HG03060 (cell line): Measurements from ENCODE around the gene CDC27.
"Not testable (repeated sequence)": the region's sequence is repeated elsewhere in the genome, so short reads cannot be mapped to it uniquely, and the experiment has no call there.

Experiments used
- ATAC-seq: cut with Tn5 transposase; IDR thresholded peaks from one replicate; pipeline ENCODE4 v1.9.1; 2021; ENCODE audit warnings: low read depth, moderate number of reproducible peaks; ENCODE audit not compliant: unreplicated experiment

CDC27 gene

GRCh38 chr17:47159315-47159714, 29.8 kb downstream of the CDC27 start:
- ATAC-seq: no peak

GRCh38 chr17:47145351-47145750, 43.7 kb downstream of the CDC27 start:
- ATAC-seq: no peak

GRCh38 chr17:47135235-47135634, 53.9 kb downstream of the CDC27 start:
- no peak for ATAC-seq

GRCh38 chr17:47134354-47134753, 54.7 kb downstream of the CDC27 start:
- not testable (repeated sequence) for ATAC-seq

- no peak for ATAC-seq
These were observed 57.3 kb downstream of the CDC27 start for GRCh38 chr17:47131761-47132160.

- not testable (repeated sequence) for ATAC-seq
These were observed 62.3 kb downstream of the CDC27 start for GRCh38 chr17:47126835-47127234.

GRCh38 chr17:47123262-47123661, 65.8 kb downstream of the CDC27 start:
- ATAC-seq: not testable (repeated sequence)

- ATAC-seq: no peak
These were observed 68.5 kb downstream of the CDC27 start for GRCh38 chr17:47120521-47121095.

- ATAC-seq: no peak
These were observed 69.2 kb downstream of the CDC27 start for GRCh38 chr17:47119746-47120520.

- no peak for ATAC-seq
These were observed 71.7 kb downstream of the CDC27 start for GRCh38 chr17:47117386-47117785.

GRCh38 chr17:47106130-47106529, 83.0 kb downstream of the CDC27 start:
- no peak for ATAC-seq

- ATAC-seq: not testable (repeated sequence)
These were observed 83.8 kb downstream of the CDC27 start for GRCh38 chr17:47105246-47105645.

GRCh38 chr17:47102914-47103313, 86.2 kb downstream of the CDC27 start:
- ATAC-seq: no peak

- peak; percentile 70 for ATAC-seq
These were observed 88.9 kb downstream of the CDC27 start for GRCh38 chr17:47099987-47100711.

GRCh38 chr17:47099451-47099986, 89.6 kb downstream of the CDC27 start:
- ATAC-seq: no peak

GRCh38 chr17:47096343-47096742, 92.8 kb downstream of the CDC27 start:
- ATAC-seq: no peak

- ATAC-seq: no peak
These were observed 93.8 kb downstream of the CDC27 start for GRCh38 chr17:47095268-47095667.

- no peak for ATAC-seq
These were observed 102.0 kb downstream of the CDC27 start for GRCh38 chr17:47087093-47087492.

GRCh38 chr17:47085736-47086135, 103.4 kb downstream of the CDC27 start:
- no peak for ATAC-seq

- ATAC-seq: no peak
These were observed 110.3 kb downstream of the CDC27 start for GRCh38 chr17:47078801-47079200.

- ATAC-seq: no peak
These were observed 111.5 kb downstream of the CDC27 start for GRCh38 chr17:47077576-47077975.
